NT2/D1 (cell line): ENCODE results near the gene MGAT5.

Source experiments
- DNase-seq: peaks from one replicate; pipeline ENCODE4 v3.0.0-alpha.2; 2011; ENCODE audit warnings: low read depth, low spot score
- H3K27me3 ChIP-seq: 2 replicates; pipeline ENCODE4 v1.6.0; 2011; ENCODE audit warnings: mild to moderate bottlenecking; ENCODE audit not compliant: insufficient read length, insufficient read depth
- H3K36me3 ChIP-seq: 2 replicates; pipeline ENCODE4 v1.6.1; 2011; ENCODE audit warnings: mild to moderate bottlenecking, low read length, mixed read lengths; ENCODE audit not compliant: insufficient read depth, insufficient read length
- H3K4me1 ChIP-seq: 2 replicates; pipeline ENCODE4 v1.5.1; 2011; ENCODE audit not compliant: insufficient read depth, insufficient read length
- H3K4me3 ChIP-seq: 2 replicates; pipeline ENCODE4 v1.5.1; 2011; ENCODE audit warnings: low read depth; ENCODE audit not compliant: insufficient read length
- H3K9ac ChIP-seq: 2 replicates; pipeline ENCODE4 v1.6.0; 2011; ENCODE audit warnings: low read depth; ENCODE audit not compliant: insufficient read length
- H3K9me3 ChIP-seq: 2 replicates; pipeline ENCODE4 v1.5.1; 2011; ENCODE audit warnings: mild to moderate bottlenecking, low read length; ENCODE audit not compliant: insufficient read depth
- SUZ12 ChIP-seq: IDR thresholded peaks from 2 replicates; pipeline ENCODE4 v1.6.1; 2011; ENCODE audit not compliant: insufficient read length, insufficient read depth; ENCODE audit errors: extremely low read depth
- YY1 ChIP-seq: IDR thresholded peaks from 2 replicates; pipeline ENCODE4 v1.6.1; 2011; ENCODE audit not compliant: insufficient read length, insufficient read depth
- ZNF274 ChIP-seq: IDR thresholded peaks from 2 replicates; pipeline ENCODE4 v1.6.1; 2011; ENCODE audit warnings: mild to moderate bottlenecking, low read depth, low read length

The MGAT5 gene

GRCh38 chr2:134212746-134213145 is 41.1 kb upstream of the MGAT5 start:
- Histone ChIP-seq H3K4me3 (no peak overlapping the region), H3K9ac (no peak overlapping the region), H3K9me3 (0 out of 2 replicates have a peak, but pooled peaks cover 6% of the 10 kb centered on the region), H3K4me1 (no peaks in the 10 kb centered on the region), H3K36me3 (no peaks in the 10 kb centered on the region), H3K27me3 (no peaks in the 10 kb centered on the region)
- TF ChIP-seq SUZ12 = no peak
- no peak for DNase-seq

- Histone ChIP-seq H3K4me1 (peaks cover 9% of the 10 kb centered on the region), H3K4me3 (no peak overlapping the region), H3K36me3 (no peaks in the 10 kb centered on the region), H3K27me3 (no peaks in the 10 kb centered on the region), H3K9ac (no peak overlapping the region), H3K9me3 (0 out of 2 replicates have a peak, but pooled peaks cover 6% of the 10 kb centered on the region)
- DNase-seq = no peak
- TF ChIP-seq YY1 (no peak), ZNF274 (no peak), SUZ12 (no peak)
These were observed 37.6 kb upstream of the MGAT5 start for GRCh38 chr2:134216152-134216829.

GRCh38 chr2:134217351-134217750 is 36.5 kb upstream of the MGAT5 start:
- DNase-seq = no peak
- peaks cover 9% of the 10 kb centered on the region for H3K4me1 ChIP-seq

GRCh38 chr2:134217924-134218323 is 35.9 kb upstream of the MGAT5 start:
- Histone ChIP-seq H3K9ac (no peak overlapping the region), H3K4me1 (peaks cover 9% of the 10 kb centered on the region), H3K27me3 (no peaks in the 10 kb centered on the region), H3K36me3 (no peaks in the 10 kb centered on the region), H3K4me3 (no peak overlapping the region), H3K9me3 (0 out of 2 replicates have a peak, but pooled peaks cover 6% of the 10 kb centered on the region)
- TF ChIP-seq YY1 (no peak), ZNF274 (no peak), SUZ12 (no peak)
- no peak for DNase-seq

More at GRCh38 chr2:134217351-134217750, 36.5 kb upstream of the MGAT5 start:
- Histone ChIP-seq H3K36me3 (no peaks in the 10 kb centered on the region), H3K9ac (no peak overlapping the region), H3K4me3 (no peak overlapping the region), H3K9me3 (0 out of 2 replicates have a peak, but pooled peaks cover 6% of the 10 kb centered on the region), H3K27me3 (no peaks in the 10 kb centered on the region)
- TF ChIP-seq YY1 (no peak), ZNF274 (no peak), SUZ12 (no peak)

GRCh38 chr2:134218414-134218813 is 35.5 kb upstream of the MGAT5 start:
- TF ChIP-seq ZNF274 = no peak
- no peak for TF ChIP-seq SUZ12
- TF ChIP-seq YY1 = no peak
- Histone ChIP-seq H3K9ac (no peak overlapping the region), H3K27me3 (no peaks in the 10 kb centered on the region), H3K4me3 (no peak overlapping the region), H3K4me1 (peaks cover 9% of the 10 kb centered on the region), H3K36me3 (no peaks in the 10 kb centered on the region), H3K9me3 (0 out of 2 replicates have a peak, but pooled peaks cover 6% of the 10 kb centered on the region)
- DNase-seq = no peak

GRCh38 chr2:134218930-134219658 is 34.8 kb upstream of the MGAT5 start:
- Histone ChIP-seq H3K9me3 (0 out of 2 replicates have a peak, but pooled peaks cover 6% of the 10 kb centered on the region), H3K4me1 (peaks cover 9% of the 10 kb centered on the region), H3K27me3 (peaks cover 3% of the 10 kb centered on the region), H3K4me3 (no peak overlapping the region), H3K36me3 (no peaks in the 10 kb centered on the region), H3K9ac (no peak overlapping the region)
- DNase-seq = no peak
- TF ChIP-seq YY1 (no peak), SUZ12 (no peak), ZNF274 (no peak)

- H3K9me3 ChIP-seq = no peaks in the 10 kb centered on the region
- no peaks in the 10 kb centered on the region for H3K36me3 ChIP-seq
- H3K9ac ChIP-seq = no peak overlapping the region
- H3K27me3 ChIP-seq = peaks cover 8% of the 10 kb centered on the region
- peaks cover 9% of the 10 kb centered on the region for H3K4me1 ChIP-seq
- DNase-seq = no peak
- H3K4me3 ChIP-seq = no peak overlapping the region
- TF ChIP-seq YY1 (no peak), SUZ12 (no peak), ZNF274 (no peak)
These were observed 33.4 kb upstream of the MGAT5 start for GRCh38 chr2:134220344-134220974.
